ENCODE data around the gene FOXB1.

- TF ChIP-seq CTCF (conservative IDR thresholded peaks at IDR 0.05; ENCODE audit: low read depth, low read length) (no peak), EZH2 (IDR thresholded peaks at IDR 0.05; ENCODE audit: borderline replicate concordance, low read depth, low read length, poor library complexity, severe bottlenecking) (no peak)
These were observed 10.9 kb upstream of the FOXB1 start for GRCh38 chr15:59993041-59993750.
